Transverse colon (tissue), 4 donors: ENCODE measurements around the gene FUT6.

Source experiments
- EP300 ChIP-seq: sonication (generic); formaldehyde crosslinking; IDR thresholded peaks from one replicate; pipeline ENCODE4 v1.6.1; 2017; ENCODE audit warnings: antibody characterized with exemption, low read depth
- POLR2A ChIP-seq: fragments of 450-650 bp; IDR thresholded peaks from one replicate; pipeline ENCODE4 v1.6.1; 2016; ENCODE audit warnings: antibody characterized with exemption, mild to moderate bottlenecking, moderate library complexity
- POLR2AphosphoS5 ChIP-seq, 3 donors: sonication (generic); formaldehyde crosslinking; IDR thresholded peaks; one replicate each; pipeline ENCODE4 v1.6.1; 2016; ENCODE audit warnings: antibody characterized with exemption in 3 of 3
- TF ChIP-seq, protein P1 (sequence below), 5 experiments: fragments of 200-600 bp in 3 of 5; fragments of 450-650 bp in 2 of 5; sonication (generic) in 3 of 5; IDR thresholded peaks; 1 replicate in 2 of 5; 2 replicates in 3 of 5; pipeline ENCODE4 v1.5.1; 2016 to 2017; ENCODE audit warnings: antibody characterized with exemption in 5 of 5, inconsistent platforms in 3 of 5, mild to moderate bottlenecking in 2 of 5, moderate library complexity in 1 of 5

DNA sequence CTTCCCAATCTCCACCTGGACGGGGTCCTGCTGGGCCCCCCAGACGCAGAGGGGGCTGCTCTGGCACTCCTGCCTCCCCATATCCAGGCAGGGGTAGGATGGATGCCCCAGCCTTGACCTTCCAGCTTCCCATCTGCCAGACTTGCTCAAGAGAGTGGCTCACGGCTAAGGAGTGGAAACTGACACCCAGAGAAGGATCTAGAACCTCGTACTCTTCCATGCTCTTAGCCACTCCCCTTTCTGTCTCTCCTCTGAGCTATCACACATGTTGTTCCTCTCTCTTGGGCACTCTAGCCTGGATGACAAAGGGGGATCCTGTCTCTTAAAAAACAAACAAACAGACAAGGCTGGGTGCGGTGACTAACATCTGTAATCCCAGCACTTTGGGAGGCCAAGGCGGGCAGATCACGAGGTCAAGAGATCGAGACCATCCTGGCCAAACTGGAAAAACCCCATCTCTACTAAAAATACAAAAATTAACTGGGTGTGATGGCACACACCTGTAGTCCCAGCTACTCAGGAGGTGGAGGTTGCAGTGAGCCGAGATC is 43.0 kb upstream of the FUT6 start:
- TF ChIP-seq, protein P1, sequence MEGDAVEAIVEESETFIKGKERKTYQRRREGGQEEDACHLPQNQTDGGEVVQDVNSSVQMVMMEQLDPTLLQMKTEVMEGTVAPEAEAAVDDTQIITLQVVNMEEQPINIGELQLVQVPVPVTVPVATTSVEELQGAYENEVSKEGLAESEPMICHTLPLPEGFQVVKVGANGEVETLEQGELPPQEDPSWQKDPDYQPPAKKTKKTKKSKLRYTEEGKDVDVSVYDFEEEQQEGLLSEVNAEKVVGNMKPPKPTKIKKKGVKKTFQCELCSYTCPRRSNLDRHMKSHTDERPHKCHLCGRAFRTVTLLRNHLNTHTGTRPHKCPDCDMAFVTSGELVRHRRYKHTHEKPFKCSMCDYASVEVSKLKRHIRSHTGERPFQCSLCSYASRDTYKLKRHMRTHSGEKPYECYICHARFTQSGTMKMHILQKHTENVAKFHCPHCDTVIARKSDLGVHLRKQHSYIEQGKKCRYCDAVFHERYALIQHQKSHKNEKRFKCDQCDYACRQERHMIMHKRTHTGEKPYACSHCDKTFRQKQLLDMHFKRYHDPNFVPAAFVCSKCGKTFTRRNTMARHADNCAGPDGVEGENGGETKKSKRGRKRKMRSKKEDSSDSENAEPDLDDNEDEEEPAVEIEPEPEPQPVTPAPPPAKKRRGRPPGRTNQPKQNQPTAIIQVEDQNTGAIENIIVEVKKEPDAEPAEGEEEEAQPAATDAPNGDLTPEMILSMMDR (IDR thresholded peaks at IDR 0.05), result no peak
- TF ChIP-seq POLR2AphosphoS5 (IDR thresholded peaks at IDR 0.05) (no peak), POLR2A (no peak), EP300 (no peak)
